CD4-positive, alpha-beta memory T cell (primary cell): ENCODE results near the gene CTDNEP1. TPM values are rescaled to one million over a fixed set of nuclear protein-coding genes. Genes with fewer than 3 reads are reported as not detected.
"Not testable (repeated sequence)": the region's sequence is repeated elsewhere in the genome, so short reads cannot be mapped to it uniquely, and the experiment has no call there.

ENCODE experiments used
- CTCF ChIA-PET: fragments of 350-600 bp; sonication (Branson Sonifier 250); formaldehyde crosslinking; loops from one replicate; lab custom pipeline; 2021; ENCODE audit warnings: inconsistent platforms; ENCODE audit not compliant: partially characterized antibody; lab: Charles Lee
- POLR2A ChIA-PET: fragments of 350-600 bp; sonication (Branson Sonifier 250); formaldehyde crosslinking; loops from one replicate; lab custom pipeline; 2021; ENCODE audit not compliant: partially characterized antibody; lab: Charles Lee
- DNase-seq, 5 donors: peaks; one replicate each; pipeline versions ENCODE4 v3.0.0 to v3.0.0-alpha.2; 2020 to 2022; ENCODE audit warnings: mixed read lengths in 1 of 5
- H3K27ac ChIP-seq: one replicate; pipeline ENCODE4 v1.7.0; 2013; ENCODE audit warnings: low read depth, low read length
- H3K27me3 ChIP-seq: 2 replicates; pipeline ENCODE4 v1.7.0; 2013; ENCODE audit warnings: mild to moderate bottlenecking, low read length, moderate library complexity; ENCODE audit not compliant: insufficient read depth
- H3K36me3 ChIP-seq: 2 replicates; pipeline ENCODE4 v1.7.0; 2013; ENCODE audit warnings: mild to moderate bottlenecking, low read length, moderate library complexity; ENCODE audit not compliant: insufficient read depth
- H3K4me1 ChIP-seq: 2 replicates; pipeline ENCODE4 v1.7.0; 2013; ENCODE audit warnings: mild to moderate bottlenecking, low read length, moderate library complexity; ENCODE audit not compliant: insufficient read depth
- H3K4me3 ChIP-seq, 2 donors: one replicate each; pipeline ENCODE4 v1.7.0; 2013; ENCODE audit warnings: low read length in 2 of 2, mild to moderate bottlenecking in 1 of 2
- H3K9me3 ChIP-seq, 2 donors: one replicate each; pipeline ENCODE4 v1.7.0; 2013; ENCODE audit warnings: low read length in 2 of 2, control low read depth in 1 of 2; ENCODE audit not compliant: control insufficient read depth in 1 of 2
- H3K27ac Mint-ChIP-seq, 7 donors: one replicate each; pipeline ENCODE4 v1.8.0; 2020 to 2021; ENCODE audit warnings: mixed read lengths in 7 of 7, mild to moderate bottlenecking in 6 of 7, inconsistent platforms in 3 of 7, moderate library complexity in 3 of 7
- H3K27me3 Mint-ChIP-seq, 2 donors: one replicate each; pipeline ENCODE4 v1.8.0; 2020 to 2021; ENCODE audit warnings: mixed read lengths in 2 of 2
- H3K36me3 Mint-ChIP-seq, 2 donors: one replicate each; pipeline ENCODE4 v1.8.0; 2020 to 2021; ENCODE audit warnings: mixed read lengths in 2 of 2, inconsistent platforms in 1 of 2, mild to moderate bottlenecking in 1 of 2
- H3K4me1 Mint-ChIP-seq, 4 donors: one replicate each; pipeline ENCODE4 v1.8.0; 2020 to 2021; ENCODE audit warnings: mixed read lengths in 4 of 4, mild to moderate bottlenecking in 1 of 4
- H3K4me3 Mint-ChIP-seq, 8 donors: one replicate each; pipeline ENCODE4 v1.8.0; 2020 to 2021; ENCODE audit warnings: mixed read lengths in 8 of 8, mild to moderate bottlenecking in 7 of 8, moderate library complexity in 6 of 8, inconsistent platforms in 3 of 8
- H3K9me3 Mint-ChIP-seq, 8 donors: one replicate each; pipeline ENCODE4 v1.8.0; 2020 to 2021; ENCODE audit warnings: mixed read lengths in 8 of 8, mild to moderate bottlenecking in 5 of 8, inconsistent platforms in 3 of 8, moderate library complexity in 1 of 8
- intact Hi-C: fragments of 100-400 bp; cut with micrococcal nuclease; formaldehyde crosslinking; loops from one replicate; pipeline ENCODE4 v1.15.1; 2023
- polyA plus RNA-seq, 2 donors: library from polyadenylated mRNA; unstranded; fragments of 300-500 nt; fragmentation: Illumina TruSeq; gene quantifications; one replicate each; pipeline ENCODE4 v1.2.3, GENCODE V29; 2021
- total RNA-seq, 2 experiments: library from RNA; stranded (reverse); gene quantifications; one replicate each; pipeline ENCODE4 v1.2.3, GENCODE V29; 2021

The CTDNEP1 gene
- total and polyA plus RNA-seq, 4 experiments from 2014 or later = 42.4 to 157 (median 102) TPM

- Histone ChIP-seq H3K4me1 (peaks cover 37% of the 10 kb centered on the region), H3K36me3 (peaks cover 9% of the 10 kb centered on the region), H3K27me3 (no peaks in the 10 kb centered on the region), H3K4me3 (peak overlapping the region; percentile 40 to 92), H3K9me3 (no peaks in the 10 kb centered on the region), H3K27ac (peak overlapping the region; percentile 98)
- Mint-ChIP-seq H3K27ac (peak overlapping the region; percentile 96 to 100 (median 98)), H3K4me1 (peaks cover 28 to 57% (median 41%) of the 10 kb centered on the region in 4 donors), H3K9me3 (peaks cover 0 to 1% (median 0%) of the 10 kb centered on the region in 8 donors), H3K4me3 (peak overlapping the region; percentile 91 to 97 (median 95)), H3K36me3 (peaks cover 15 to 48% of the 10 kb centered on the region in 2 donors), H3K27me3 (no peaks in the 10 kb centered on the region)
- peak in 2 of 5 donors; percentile 42 to 73 for DNase-seq
- CTCF ChIA-PET = interaction anchor here (0.8 to 1.7 kb wide), 2 partner anchors 15 to 205 kb away, joined by 3 read pairs; no protein-coding TSS in a partner anchor
- intact Hi-C loops = loop anchor here (5.0 kb wide), 2 partner anchors 204 to 321 kb away; no protein-coding TSS in a partner anchor
- POLR2A ChIA-PET = interaction anchor here (0.6 to 4.8 kb wide), 14 partner anchors 11 to 436 kb away, joined by 3 to 115 read pairs (median 4); partner anchors contain the start of genes ACADVL, ACAP1, DLG4 and DVL2
Measured at GRCh38 chr17:7250695-7251627, 573 bp downstream of the CTDNEP1 start.

GRCh38 chr17:7249830-7250229, 1.7 kb downstream of the CTDNEP1 start:
- peaks cover 28 to 57% (median 41%) of the 10 kb centered on the region in 4 donors for H3K4me1 Mint-ChIP-seq
- H3K4me3 ChIP-seq = peak overlapping the region; percentile 40 to 92
- intact Hi-C loops = loop anchor here (5.0 kb wide), 2 partner anchors 203 to 322 kb away; no protein-coding TSS in a partner anchor

GRCh38 chr17:7249214-7249613, 2.3 kb downstream of the CTDNEP1 start:
- Mint-ChIP-seq H3K27me3 (no peaks in the 10 kb centered on the region), H3K27ac (peak overlapping the region in 6 of 7 donors; percentile 32 to 99 (median 73)), H3K4me1 (peaks cover 28 to 57% (median 39%) of the 10 kb centered on the region in 4 donors), H3K36me3 (peaks cover 11 to 44% of the 10 kb centered on the region in 2 donors), H3K9me3 (no peaks in the 10 kb centered on the region), H3K4me3 (peak overlapping the region; percentile 21 to 91 (median 68))
- intact Hi-C loops = no loop called here
- Histone ChIP-seq H3K27ac (no peak overlapping the region), H3K4me1 (peaks cover 37% of the 10 kb centered on the region), H3K4me3 (no peak overlapping the region), H3K9me3 (no peaks in the 10 kb centered on the region), H3K27me3 (no peaks in the 10 kb centered on the region), H3K36me3 (peaks cover 16% of the 10 kb centered on the region)
- CTCF ChIA-PET = interaction anchor here (0.6 to 1.2 kb wide), 3 partner anchors 8 to 267 kb away, joined by 3 read pairs; partner anchors contain the start of gene GABARAP
- DNase-seq = no peak
- POLR2A ChIA-PET = interaction anchor here (0.7 to 4.8 kb wide), 3 partner anchors 10 to 28 kb away, joined by 3 to 115 read pairs (median 4); partner anchors contain the start of genes DVL2, GABARAP and PHF23

More at GRCh38 chr17:7249830-7250229, 1.7 kb downstream of the CTDNEP1 start:
- Histone ChIP-seq H3K27me3 (no peaks in the 10 kb centered on the region), H3K4me1 (peaks cover 37% of the 10 kb centered on the region), H3K36me3 (peaks cover 13% of the 10 kb centered on the region), H3K9me3 (no peaks in the 10 kb centered on the region), H3K27ac (peak overlapping the region; percentile 98)
- peak overlapping the region; percentile 91 to 97 (median 94) for H3K4me3 Mint-ChIP-seq
- no peaks in the 10 kb centered on the region for H3K27me3 Mint-ChIP-seq
- DNase-seq = no peak
- CTCF ChIA-PET = interaction anchor here (0.6 to 1.2 kb wide), 2 partner anchors 8 to 29 kb away, joined by 3 read pairs; partner anchors contain the start of gene GABARAP
- H3K9me3 Mint-ChIP-seq = peaks cover 0 to 1% (median 0%) of the 10 kb centered on the region in 8 donors
- POLR2A ChIA-PET = interaction anchor here (0.7 to 4.8 kb wide), 3 partner anchors 10 to 29 kb away, joined by 3 to 115 read pairs (median 4); partner anchors contain the start of genes DVL2, GABARAP and PHF23
- H3K36me3 Mint-ChIP-seq = peaks cover 15 to 45% of the 10 kb centered on the region in 2 donors
- H3K27ac Mint-ChIP-seq = peak overlapping the region; percentile 95 to 99 (median 96)

- intact Hi-C loops = no loop called here
- no peaks in the 10 kb centered on the region for H3K9me3 ChIP-seq
- Mint-ChIP-seq H3K9me3 (no peaks in the 10 kb centered on the region), H3K27ac (peak overlapping the region in 6 of 7 donors; percentile 3 to 99 (median 53)), H3K36me3 (peaks cover 11 to 42% of the 10 kb centered on the region in 2 donors), H3K4me1 (peaks cover 28 to 57% (median 37%) of the 10 kb centered on the region in 4 donors), H3K27me3 (no peaks in the 10 kb centered on the region), H3K4me3 (peak overlapping the region in 5 of 8 donors; percentile 21 to 91 (median 74))
- H3K4me1 ChIP-seq = peaks cover 37% of the 10 kb centered on the region
- POLR2A ChIA-PET = interaction anchor here (1.1 to 4.8 kb wide), 2 partner anchors 9 to 28 kb away, joined by 3 to 115 read pairs; partner anchors contain the start of genes GABARAP and PHF23
- CTCF ChIA-PET = interaction anchor here (0.6 to 1.2 kb wide), 2 partner anchors 28 to 267 kb away, joined by 3 read pairs; no protein-coding TSS in a partner anchor
- H3K27me3 ChIP-seq = no peaks in the 10 kb centered on the region
- H3K4me3 ChIP-seq = no peak overlapping the region
- no peak overlapping the region for H3K27ac ChIP-seq
- DNase-seq = no peak
- peaks cover 20% of the 10 kb centered on the region for H3K36me3 ChIP-seq
Measured at GRCh38 chr17:7248796-7249195, 2.7 kb downstream of the CTDNEP1 start.

GRCh38 chr17:7246779-7247178, 4.8 kb downstream of the CTDNEP1 start:
- peaks cover 0 to 8% (median 0%) of the 10 kb centered on the region in 8 donors for H3K9me3 Mint-ChIP-seq
- Histone ChIP-seq H3K36me3 (peaks cover 20% of the 10 kb centered on the region), H3K4me3 (no peak overlapping the region), H3K4me1 (peaks cover 35% of the 10 kb centered on the region), H3K9me3 (no peaks in the 10 kb centered on the region), H3K27ac (no peak overlapping the region), H3K27me3 (no peaks in the 10 kb centered on the region)
- intact Hi-C loops = no loop called here
- H3K27me3 Mint-ChIP-seq = peaks cover 0 to 2% of the 10 kb centered on the region in 2 donors
- peak overlapping the region in 1 of 8 donors; percentile 54 for H3K4me3 Mint-ChIP-seq
- H3K4me1 Mint-ChIP-seq = peaks cover 23 to 57% (median 35%) of the 10 kb centered on the region in 4 donors
- H3K27ac Mint-ChIP-seq = peak overlapping the region in 3 of 7 donors; percentile 70 to 82 (median 75)
- H3K36me3 Mint-ChIP-seq = peaks cover 14 to 42% of the 10 kb centered on the region in 2 donors
- CTCF ChIA-PET = no interaction called here
- POLR2A ChIA-PET = interaction anchor here (0.7 kb wide), 1 partner anchor 12 kb away, joined by 3 read pairs; the partner anchor contains the start of gene DVL2
- DNase-seq = no peak

- H3K4me3 ChIP-seq, intact Hi-C loops, H3K9me3 Mint-ChIP-seq, H3K27me3 ChIP-seq, H3K27me3 Mint-ChIP-seq, DNase-seq, H3K9me3 ChIP-seq: not testable (repeated sequence)
- ChIA-PET POLR2A (interaction anchor here (0.7 to 17.6 kb wide), 5 partner anchors 6 to 52 kb away, joined by 3 to 435 read pairs (median 17); partner anchors contain the start of genes ACADVL, CTDNEP1, DLG4 and DVL2), CTCF (interaction anchor here (1.4 kb wide), 1 partner anchor 52 kb away, joined by 3 read pairs; no protein-coding TSS in a partner anchor)
- H3K4me3 Mint-ChIP-seq = peak overlapping the region in 3 of 8 donors; percentile 25 to 66 (median 29)
- peak overlapping the region in 6 of 7 donors; percentile 22 to 100 (median 93) for H3K27ac Mint-ChIP-seq
- Histone ChIP-seq H3K27ac (peak overlapping the region; percentile 96), H3K36me3 (peaks cover 28% of the 10 kb centered on the region), H3K4me1 (peaks cover 35% of the 10 kb centered on the region)
- peaks cover 27 to 58% (median 39%) of the 10 kb centered on the region in 4 donors for H3K4me1 Mint-ChIP-seq
- peaks cover 24 to 60% of the 10 kb centered on the region in 2 donors for H3K36me3 Mint-ChIP-seq
Measured at GRCh38 chr17:7243838-7244237, 7.7 kb downstream of the CTDNEP1 start.
